HG02759 (cell line): Measurements from ENCODE around the gene FSIP1.

Experiments used
- ATAC-seq: cut with Tn5 transposase; IDR thresholded peaks from one replicate; pipeline ENCODE4 v1.9.1; 2021; ENCODE audit warnings: mild to moderate bottlenecking, moderate library complexity; ENCODE audit not compliant: unreplicated experiment

The FSIP1 gene

GRCh38 chr15:39564972-39565665 is 217.5 kb downstream of the FSIP1 start:
- no peak for ATAC-seq

- no peak for ATAC-seq
These were observed 224.2 kb downstream of the FSIP1 start for GRCh38 chr15:39558421-39558820.

- ATAC-seq = no peak
These were observed 226.2 kb downstream of the FSIP1 start for GRCh38 chr15:39556461-39556860.

DNA sequence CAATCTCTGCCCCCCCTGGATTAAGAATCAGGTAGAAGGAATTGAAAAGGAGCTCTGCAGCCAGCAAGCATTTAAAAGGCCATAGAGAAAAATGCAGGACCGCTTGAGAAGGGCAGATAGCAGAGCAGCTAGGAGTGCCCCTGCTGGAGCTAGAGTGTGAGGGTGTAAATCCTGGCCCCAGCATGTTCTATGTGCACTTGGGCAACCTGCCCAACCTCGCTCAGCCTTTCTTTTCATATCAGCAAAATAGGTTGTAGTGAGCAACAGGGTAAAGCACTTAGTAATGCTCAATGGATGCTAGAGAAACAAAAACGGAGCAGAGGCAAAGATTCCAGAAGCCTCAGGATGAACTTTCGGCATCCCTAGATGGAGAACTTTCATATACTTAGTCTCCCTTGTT is 226.8 kb downstream of the FSIP1 start:
- ATAC-seq = no peak

DNA sequence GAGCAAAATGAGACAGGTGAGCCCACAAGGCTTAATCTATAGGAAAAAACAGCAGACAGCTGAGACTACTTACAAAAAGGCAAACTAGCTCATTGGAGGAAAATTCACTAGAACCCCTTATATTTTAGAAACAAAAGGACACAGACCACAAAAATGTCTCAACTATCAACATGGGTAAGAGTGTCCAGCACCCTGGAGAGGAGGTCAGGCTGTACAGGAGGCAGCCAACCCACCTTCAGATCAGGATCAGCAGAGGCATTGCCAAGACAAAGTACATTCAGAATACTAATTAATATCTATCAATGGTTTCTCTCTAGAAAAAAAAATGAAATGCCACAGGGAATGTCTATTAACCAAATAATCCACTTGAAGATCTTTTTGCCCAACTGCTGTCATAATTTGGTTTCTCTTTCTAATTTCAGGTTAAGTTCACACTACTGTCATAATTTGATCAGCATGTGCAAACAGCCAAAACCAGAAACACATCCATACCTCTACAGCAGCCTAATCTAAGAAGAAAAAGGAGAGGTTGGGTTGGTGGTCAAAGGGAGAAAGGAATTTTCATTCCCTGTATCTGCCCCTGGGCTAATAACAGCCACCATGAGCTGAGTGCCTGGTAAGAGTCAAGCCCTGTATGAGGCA is 227.8 kb downstream of the FSIP1 start:
- no peak for ATAC-seq

DNA sequence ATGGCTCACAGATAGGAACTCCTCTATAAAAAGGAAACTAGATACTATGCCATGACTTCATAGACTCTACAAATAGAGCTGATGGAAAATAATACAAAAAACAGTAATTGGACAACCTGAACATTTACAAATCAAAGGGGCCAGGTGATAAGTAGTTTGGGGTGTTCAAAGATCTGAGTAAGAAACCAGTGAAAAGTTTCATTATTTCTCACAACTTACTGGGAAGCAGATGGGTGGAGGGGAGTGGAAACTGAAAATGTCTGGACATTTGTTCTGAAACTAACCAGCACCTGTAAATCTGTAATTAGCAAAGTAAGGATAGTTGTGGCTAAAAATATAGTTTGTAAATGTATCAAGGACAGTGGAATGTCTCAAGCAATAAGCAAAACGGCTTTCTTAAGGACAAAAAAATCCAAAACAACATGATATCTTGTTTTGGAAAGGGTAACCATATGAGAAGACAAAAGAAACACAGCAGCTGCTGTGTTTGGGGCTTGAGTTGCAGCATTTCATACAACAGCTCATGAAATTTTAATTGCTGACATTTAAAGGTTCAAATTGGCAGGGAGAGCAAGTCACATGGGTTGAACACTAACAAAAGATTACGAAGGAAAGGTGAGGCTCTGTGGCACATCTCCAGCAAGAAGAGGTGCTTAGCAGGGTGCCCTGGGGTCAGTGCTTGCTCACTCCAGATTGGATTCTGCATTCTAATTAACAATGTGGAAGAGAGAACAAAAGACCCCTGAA is 228.5 kb downstream of the FSIP1 start:
- peak; percentile 53 for ATAC-seq

- ATAC-seq = no peak
These were observed 230.1 kb downstream of the FSIP1 start for GRCh38 chr15:39552556-39552955.

DNA sequence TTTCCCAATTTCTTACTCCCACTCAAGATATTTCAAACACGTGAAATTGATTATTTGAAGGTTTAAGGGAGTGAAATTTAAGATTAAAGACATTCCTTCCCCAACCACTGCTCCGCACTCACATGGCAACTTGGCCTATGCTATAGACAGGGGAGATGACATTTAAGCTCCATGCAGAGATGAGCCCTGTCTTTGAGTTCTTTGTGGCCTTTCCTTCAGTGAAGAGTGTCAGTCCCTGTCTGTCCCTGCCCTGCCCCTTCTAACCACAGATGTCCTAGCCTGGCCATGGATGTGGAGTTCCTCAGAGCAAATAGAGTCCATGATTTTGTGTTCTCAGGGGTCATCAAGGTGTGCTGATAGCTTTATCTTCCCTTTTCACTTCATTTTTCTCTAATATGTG is 231.2 kb downstream of the FSIP1 start:
- ATAC-seq = no peak
